ENCODE measurements around the gene NPHS1.

GRCh38 chr19:35833972-35834371 lies 18.3 kb downstream of the NPHS1 start:
- TF ChIP-seq POLR2A (IDR thresholded peaks at IDR 0.05) (no peak), POLR2AphosphoS5 (IDR thresholded peaks at IDR 0.05) (no peak), CTCF (IDR thresholded peaks at IDR 0.05) (no peak), EP300 (IDR thresholded peaks at IDR 0.05) (no peak)
